ENCODE results near the gene TAS2R10. TPM values are rescaled to one million over a fixed set of nuclear protein-coding genes. Genes with fewer than 3 reads are reported as not detected.

The TAS2R10 gene
- total and polyA plus RNA-seq, 2 of the 8 experiments (the other 6 are each of a cell fraction or from before 2014, with no cell fraction given) = 0.08 TPM; not detected in 1

DNA sequence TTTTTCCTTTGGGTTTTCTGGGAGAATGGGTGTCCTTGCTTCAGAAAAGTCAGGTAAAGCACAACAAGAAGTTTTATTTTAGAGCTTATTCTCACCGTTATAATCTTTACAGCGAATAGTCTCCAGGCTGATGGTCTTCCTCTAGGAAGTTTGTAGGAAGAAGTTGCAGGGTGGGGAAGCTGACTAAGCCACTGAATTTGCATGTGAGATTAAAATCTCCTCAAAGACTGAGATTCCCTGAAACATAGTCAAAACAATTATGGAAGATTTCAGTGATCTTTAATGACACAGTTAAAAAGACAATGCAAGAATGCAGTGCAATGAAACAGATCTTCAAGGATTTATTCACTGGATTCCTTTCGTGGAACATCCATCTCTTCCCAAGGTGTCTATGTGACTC lies 1.2 kb downstream of the TAS2R10 start (continued):
- TF ChIP-seq CBX8 (IDR thresholded peaks at IDR 0.05; ENCODE audit: borderline replicate concordance, low read depth, low read length) = no peak
- no peak for TF ChIP-seq EGR1 (IDR thresholded peaks at IDR 0.05; ENCODE audit: borderline replicate concordance, low read depth, low read length)
- TF ChIP-seq TAF1 (IDR thresholded peaks at IDR 0.05; ENCODE audit: low read depth, low read length) = no peak

Data from H1 (cell line).